Neural progenitor cell (in vitro differentiated cells): ENCODE measurements around the gene ATXN1L. TPM values are rescaled to one million over a fixed set of nuclear protein-coding genes. Genes with fewer than 3 reads are reported as not detected.
A peak's percentile ranks its signal among the peaks of the same experiment; 100 is the strongest.

Source experiments
- DNase-seq: peaks from one replicate; pipeline ENCODE4 v3.0.0-alpha.2; 2016; ENCODE audit warnings: low spot score
- H2AFZ ChIP-seq: fragments of 200-600 bp; sonication (generic); replicated peaks from 2 replicates; pipeline ENCODE4 v1.6.1; 2016; ENCODE audit warnings: antibody characterized with exemption
- H3F3A ChIP-seq: fragments of 200-600 bp; sonication (generic); 2 replicates; pipeline ENCODE4 v1.6.1; 2016; ENCODE audit warnings: antibody characterized with exemption, low read depth
- H3K27ac ChIP-seq: fragments of 200-600 bp; sonication (generic); 2 replicates; pipeline ENCODE4 v1.5.1; 2016; ENCODE audit warnings: mild to moderate bottlenecking
- H3K27me3 ChIP-seq: fragments of 200-600 bp; sonication (generic); 2 replicates; pipeline ENCODE4 v1.6.1; 2016; ENCODE audit warnings: mild to moderate bottlenecking, moderate library complexity
- H3K36me3 ChIP-seq: fragments of 200-600 bp; sonication (generic); 2 replicates; pipeline ENCODE4 v1.5.1; 2016
- H3K4me1 ChIP-seq: fragments of 200-600 bp; sonication (generic); 2 replicates; pipeline ENCODE4 v1.6.1; 2016; ENCODE audit warnings: mixed run types
- H3K4me2 ChIP-seq: fragments of 200-600 bp; sonication (generic); 2 replicates; pipeline ENCODE4 v1.6.1; 2016
- H3K4me3 ChIP-seq: fragments of 200-600 bp; sonication (generic); 2 replicates; pipeline ENCODE4 v1.5.1; 2016
- H3K79me2 ChIP-seq: fragments of 200-600 bp; sonication (generic); 2 replicates; pipeline ENCODE4 v1.6.1; 2016; ENCODE audit warnings: low read depth
- H3K9ac ChIP-seq: fragments of 200-600 bp; sonication (generic); 2 replicates; pipeline ENCODE4 v1.6.1; 2016
- H3K9me3 ChIP-seq: fragments of 200-600 bp; sonication (generic); 2 replicates; pipeline ENCODE4 v1.5.1; 2016; ENCODE audit warnings: low read depth
- H4K20me1 ChIP-seq: fragments of 200-600 bp; sonication (generic); 2 replicates; pipeline ENCODE4 v1.6.1; 2016; ENCODE audit warnings: low read depth
- H3K27ac Mint-ChIP-seq: 3 replicates; pipeline ENCODE4 v1.8.0; 2021; ENCODE audit warnings: mixed read lengths
- H3K27me3 Mint-ChIP-seq: 2 replicates; pipeline ENCODE4 v1.8.0; 2022; ENCODE audit warnings: low read depth, mild to moderate bottlenecking, inconsistent platforms, moderate library complexity, mixed read lengths; ENCODE audit not compliant: insufficient read depth
- H3K36me3 Mint-ChIP-seq: 3 replicates; pipeline ENCODE4 v1.8.0; 2021; ENCODE audit warnings: mixed read lengths
- H3K4me1 Mint-ChIP-seq: 3 replicates; pipeline ENCODE4 v1.8.0; 2021; ENCODE audit warnings: mixed read lengths
- H3K4me3 Mint-ChIP-seq: 3 replicates; pipeline ENCODE4 v1.8.0; 2021; ENCODE audit warnings: mild to moderate bottlenecking, moderate library complexity, mixed read lengths
- H3K9me3 Mint-ChIP-seq: 3 replicates; pipeline ENCODE4 v1.8.0; 2020; ENCODE audit warnings: mixed read lengths
- CTCF ChIP-seq: fragments of 200-600 bp; sonication (generic); IDR thresholded peaks from 2 replicates; pipeline ENCODE4 v1.5.1; 2017; ENCODE audit warnings: antibody characterized with exemption, mild to moderate bottlenecking
- EZH2 ChIP-seq: fragments of 200-600 bp; sonication (generic); IDR thresholded peaks from 2 replicates; pipeline ENCODE4 v1.6.1; 2017; ENCODE audit warnings: antibody characterized with exemption, mild to moderate bottlenecking, moderate library complexity
- EZH2phosphoT487 ChIP-seq: fragments of 200-600 bp; sonication (generic); IDR thresholded peaks from 2 replicates; pipeline ENCODE4 v1.6.1; 2017; ENCODE audit warnings: antibody characterized with exemption
- total RNA-seq: library from RNA; depleted of rRNA; stranded (reverse); fragments of >200 nt; gene quantifications from 2 replicates; pipeline ENCODE4 v1.2.3, GENCODE V29; 2015; ENCODE audit warnings: low replicate concordance

ATXN1L gene
- total RNA-seq, 1 donor from 2014 or later = 19.8 TPM

- Mint-ChIP-seq H3K36me3 (no peaks in the 10 kb centered on the region), H3K4me1 (peaks cover 13% of the 10 kb centered on the region), H3K4me3 (no peak overlapping the region), H3K27me3 (peaks cover 7% of the 10 kb centered on the region), H3K27ac (no peak overlapping the region), H3K9me3 (no peaks in the 10 kb centered on the region)
- no peak overlapping the region for H3K9ac ChIP-seq
- peaks cover 4% of the 10 kb centered on the region for H3K4me1 ChIP-seq
- H3K79me2 ChIP-seq = peaks cover 9% of the 10 kb centered on the region
- no peak for DNase-seq
- no peak overlapping the region for H3K27ac ChIP-seq
- H3K36me3 ChIP-seq = no peaks in the 10 kb centered on the region
- H3F3A ChIP-seq = peaks cover 28% of the 10 kb centered on the region
- no peaks in the 10 kb centered on the region for H3K9me3 ChIP-seq
- H4K20me1 ChIP-seq = no peaks in the 10 kb centered on the region
- H2AFZ ChIP-seq = no peak overlapping the region
- peaks cover 6% of the 10 kb centered on the region for H3K27me3 ChIP-seq
- no peak overlapping the region for H3K4me3 ChIP-seq
- no peak overlapping the region for H3K4me2 ChIP-seq
- TF ChIP-seq CTCF (no peak), EZH2 (no peak), EZH2phosphoT487 (no peak)
Measured at GRCh38 chr16:71889147-71889546, 43.4 kb downstream of the ATXN1L start.

- peaks cover 45% of the 10 kb centered on the region for H3K79me2 ChIP-seq
- H3K9me3 ChIP-seq = no peaks in the 10 kb centered on the region
- H3K27me3 Mint-ChIP-seq = peaks cover 3% of the 10 kb centered on the region
- peaks cover 4% of the 10 kb centered on the region for H3K9me3 Mint-ChIP-seq
- peaks cover 6% of the 10 kb centered on the region for H3K36me3 Mint-ChIP-seq
- H3K4me1 ChIP-seq = peaks cover 9% of the 10 kb centered on the region
- no peaks in the 10 kb centered on the region for H3K27me3 ChIP-seq
- no peak for DNase-seq
- peaks cover 25% of the 10 kb centered on the region for H3F3A ChIP-seq
- no peaks in the 10 kb centered on the region for H3K36me3 ChIP-seq
- peak overlapping the region; percentile 88 for H3K4me2 ChIP-seq
- H3K27ac ChIP-seq = peak overlapping the region; percentile 82
- peak overlapping the region; percentile 99 for H3K4me3 Mint-ChIP-seq
- TF ChIP-seq EZH2 (no peak), CTCF (no peak), EZH2phosphoT487 (no peak)
- H3K4me1 Mint-ChIP-seq = peaks cover 15% of the 10 kb centered on the region
- peaks cover 30% of the 10 kb centered on the region for H4K20me1 ChIP-seq
- peak overlapping the region; percentile 83 for H3K27ac Mint-ChIP-seq
- H3K9ac ChIP-seq = no peak overlapping the region
- H3K4me3 ChIP-seq = peak overlapping the region; percentile 97
- H2AFZ ChIP-seq = no peak overlapping the region
Measured at GRCh38 chr16:71893888-71894228, 48.1 kb downstream of the ATXN1L start.

GRCh38 chr16:71894229-71894920, 48.6 kb downstream of the ATXN1L start:
- Histone ChIP-seq H3K9ac (peak overlapping the region; percentile 25), H3K27ac (peak overlapping the region; percentile 82), H3K4me1 (peaks cover 9% of the 10 kb centered on the region), H2AFZ (peak overlapping the region; percentile 65), H3K79me2 (peaks cover 50% of the 10 kb centered on the region), H3F3A (peaks cover 28% of the 10 kb centered on the region), H3K27me3 (no peaks in the 10 kb centered on the region), H3K36me3 (no peaks in the 10 kb centered on the region), H3K9me3 (no peaks in the 10 kb centered on the region), H3K4me2 (peak overlapping the region; percentile 88), H4K20me1 (peaks cover 35% of the 10 kb centered on the region), H3K4me3 (peak overlapping the region; percentile 97)
- H3K4me1 Mint-ChIP-seq = peaks cover 15% of the 10 kb centered on the region
- peak; percentile 79 for DNase-seq
- peaks cover 4% of the 10 kb centered on the region for H3K9me3 Mint-ChIP-seq
- H3K4me3 Mint-ChIP-seq = peak overlapping the region; percentile 99
- TF ChIP-seq CTCF (peak; percentile 7), EZH2 (no peak), EZH2phosphoT487 (no peak)
- H3K27me3 Mint-ChIP-seq = peaks cover 3% of the 10 kb centered on the region
- H3K36me3 Mint-ChIP-seq = peaks cover 9% of the 10 kb centered on the region
- peak overlapping the region; percentile 96 for H3K27ac Mint-ChIP-seq
